IMR-90 (cell line): ENCODE measurements around the gene ANO10. TPM values are rescaled to one million over a fixed set of nuclear protein-coding genes. Genes with fewer than 3 reads are reported as not detected.

Experiments used
- ATAC-seq: fragments of 200-7000 bp; cut with Tn5 transposase; 2 replicates; pipeline ENCODE4 v1.9.1; 2020; ENCODE audit warnings: low read depth, mild to moderate bottlenecking, moderate library complexity
- BruUV-seq: library from RNA; stranded (reverse); fragments of 400-500 nt; replicated peaks from 2 replicates; lab custom pipeline; 2021; lab: Mats Ljungman, UMichigan
- CTCF ChIA-PET: fragments of 300-600 bp; formaldehyde crosslinking; extraction: SDS; loops from one replicate; lab custom pipeline; 2021; ENCODE audit warnings: antibody characterized with exemption; lab: Yijun Ruan, JAX
- POLR2A ChIA-PET: fragments of 300-600 bp; sonication (Branson Sonifier 250); formaldehyde crosslinking; loops from one replicate; lab custom pipeline; 2022; ENCODE audit warnings: antibody characterized with exemption; ENCODE audit not compliant: unreplicated experiment; lab: Charles Lee
- DNase-seq: peaks from one replicate; pipeline ENCODE4 v3.0.0; 2013
- H2AFZ ChIP-seq: replicated peaks from 2 replicates; pipeline ENCODE3; 2013; ENCODE audit warnings: low read length, mild to moderate bottlenecking; ENCODE audit not compliant: poor library complexity
- H2AK5ac ChIP-seq: 2 replicates; pipeline ENCODE4 v1.6.1; 2013; ENCODE audit warnings: low read depth, low read length, inconsistent platforms
- H2AK9ac ChIP-seq: replicated peaks from 2 replicates; pipeline ENCODE3; 2013; ENCODE audit warnings: mild to moderate bottlenecking, low read depth, low read length, moderate library complexity; ENCODE audit not compliant: poor library complexity
- H2BK120ac ChIP-seq: 2 replicates; pipeline ENCODE4 v1.6.1; 2013; ENCODE audit warnings: low read depth, low read length, inconsistent platforms
- H2BK15ac ChIP-seq: 3 replicates; pipeline ENCODE4 v1.6.1; 2013; ENCODE audit warnings: low read depth, low read length, inconsistent platforms
- H2BK20ac ChIP-seq: 2 replicates; pipeline ENCODE4 v1.6.1; 2013; ENCODE audit warnings: low read depth, mild to moderate bottlenecking, inconsistent platforms, low read length, moderate library complexity
- H2BK5ac ChIP-seq: 2 replicates; pipeline ENCODE4 v1.6.1; 2013; ENCODE audit warnings: mild to moderate bottlenecking, low read depth, low read length, inconsistent platforms; ENCODE audit not compliant: poor library complexity, severe bottlenecking
- H3K14ac ChIP-seq: replicated peaks from 2 replicates; pipeline ENCODE4 v1.6.1; 2013; ENCODE audit warnings: low read depth, low read length, inconsistent platforms
- H3K18ac ChIP-seq: 2 replicates; pipeline ENCODE4 v1.6.1; 2013; ENCODE audit warnings: low read depth, low read length, control low read depth
- H3K23ac ChIP-seq: 2 replicates; pipeline ENCODE4 v1.6.1; 2013; ENCODE audit warnings: low read depth, low read length, inconsistent platforms
- H3K27ac ChIP-seq: 2 replicates; pipeline ENCODE4 v1.5.1; 2013; ENCODE audit warnings: mild to moderate bottlenecking, control low read depth, low read length; ENCODE audit not compliant: insufficient read depth
- H3K27me3 ChIP-seq: 2 replicates; pipeline ENCODE4 v1.6.1; 2013; ENCODE audit warnings: low read length; ENCODE audit not compliant: control insufficient read depth, insufficient read depth
- H3K36me3 ChIP-seq: 2 replicates; pipeline ENCODE4 v1.6.1; 2013; ENCODE audit warnings: low read length, mixed read lengths; ENCODE audit not compliant: control insufficient read depth, insufficient read depth
- H3K4ac ChIP-seq: 2 replicates; pipeline ENCODE4 v1.6.1; 2013; ENCODE audit warnings: low read depth, low read length, inconsistent platforms
- H3K4me1 ChIP-seq: 2 replicates; pipeline ENCODE4 v1.6.1; 2013; ENCODE audit warnings: low read length, mixed read lengths; ENCODE audit not compliant: control insufficient read depth, insufficient read depth
- H3K4me2 ChIP-seq: 2 replicates; pipeline ENCODE4 v1.6.1; 2013; ENCODE audit warnings: low read depth, mild to moderate bottlenecking, control low read depth, low read length, moderate library complexity
- H3K4me3 ChIP-seq: 2 replicates; pipeline ENCODE4 v1.5.1; 2013; ENCODE audit warnings: low read depth, mild to moderate bottlenecking, control low read depth, low read length, moderate library complexity; ENCODE audit not compliant: insufficient read depth
- H3K56ac ChIP-seq: 2 replicates; pipeline ENCODE4 v1.6.1; 2013; ENCODE audit warnings: low read length, inconsistent platforms; ENCODE audit not compliant: insufficient read depth; ENCODE audit errors: extremely low read depth
- H3K79me1 ChIP-seq, 2 experiments: 2 replicates each; pipeline ENCODE4 v1.6.1; 2013; ENCODE audit warnings: low read length in 2 of 2, inconsistent platforms in 1 of 2, low read depth in 1 of 2
- H3K9ac ChIP-seq: 2 replicates; pipeline ENCODE4 v1.6.1; 2013; ENCODE audit warnings: low read depth, low read length, control low read depth
- H3K9me1 ChIP-seq: 2 replicates; pipeline ENCODE4 v1.6.1; 2013; ENCODE audit warnings: low read length, inconsistent platforms; ENCODE audit not compliant: insufficient read depth
- H3K9me3 ChIP-seq: 2 replicates; pipeline ENCODE4 v1.6.1; 2013; ENCODE audit warnings: low read length; ENCODE audit not compliant: control insufficient read depth, insufficient read depth
- H4K20me1 ChIP-seq: 2 replicates; pipeline ENCODE4 v1.6.1; 2013; ENCODE audit warnings: low read length, inconsistent platforms; ENCODE audit not compliant: insufficient read depth
- H4K5ac ChIP-seq: 2 replicates; pipeline ENCODE4 v1.6.1; 2013; ENCODE audit warnings: mild to moderate bottlenecking, low read depth, low read length, control low read depth
- H4K8ac ChIP-seq, 2 experiments: 2 replicates each; pipeline ENCODE4 v1.6.1; 2013; ENCODE audit warnings: low read depth in 2 of 2, low read length in 2 of 2, control low read depth in 1 of 2, inconsistent platforms in 1 of 2
- H4K91ac ChIP-seq: 2 replicates; pipeline ENCODE4 v1.6.1; 2013; ENCODE audit warnings: low read depth, low read length, inconsistent platforms; ENCODE audit not compliant: insufficient read depth
- MAFK ChIP-seq: IDR thresholded peaks from 2 replicates; pipeline ENCODE4 v1.6.1; 2012; ENCODE audit warnings: low read depth, low read length, improper control_type of control experiment
- RFX5 ChIP-seq: IDR thresholded peaks from 2 replicates; pipeline ENCODE4 v1.8.0; 2012; ENCODE audit warnings: low read depth, mild to moderate bottlenecking, low read length, moderate library complexity
- dilution Hi-C: fragments of 300-500 bp; cut with HindIII; formaldehyde crosslinking; loops from one replicate; pipeline ENCODE4 v1.14.3; 2018; ENCODE audit warnings: low sequenced_read_pairs; ENCODE audit not compliant: unreplicated experiment
- in situ Hi-C: fragments of 300-500 bp; cut with MboI; formaldehyde crosslinking; loops from 3 replicates; pipeline ENCODE4 v1.14.3; 2019; ENCODE audit warnings: low sequenced_read_pairs, inconsistent platforms, mixed read lengths
- intact Hi-C: fragments of 100-400 bp; cut with micrococcal nuclease; formaldehyde crosslinking; loops from 2 replicates; pipeline ENCODE4 v1.10.0; 2022
- polyA plus RNA-seq, 3 experiments: library from polyadenylated mRNA; depleted of rRNA; stranded (reverse); fragments of >200 nt; gene quantifications; 2 replicates each; pipeline ENCODE4 v1.2.3, GENCODE V29; 2012; ENCODE audit warnings: low replicate concordance in 1 of 3
- total RNA-seq: library from RNA; depleted of rRNA; stranded (reverse); fragments of >200 nt; gene quantifications from 2 replicates; pipeline ENCODE4 v1.2.3, GENCODE V29; 2012

ANO10 gene
- total and polyA plus RNA-seq, 2 of the 4 experiments (the other 2 are of a cell fraction), result 28.5 to 41.6 TPM

DNA sequence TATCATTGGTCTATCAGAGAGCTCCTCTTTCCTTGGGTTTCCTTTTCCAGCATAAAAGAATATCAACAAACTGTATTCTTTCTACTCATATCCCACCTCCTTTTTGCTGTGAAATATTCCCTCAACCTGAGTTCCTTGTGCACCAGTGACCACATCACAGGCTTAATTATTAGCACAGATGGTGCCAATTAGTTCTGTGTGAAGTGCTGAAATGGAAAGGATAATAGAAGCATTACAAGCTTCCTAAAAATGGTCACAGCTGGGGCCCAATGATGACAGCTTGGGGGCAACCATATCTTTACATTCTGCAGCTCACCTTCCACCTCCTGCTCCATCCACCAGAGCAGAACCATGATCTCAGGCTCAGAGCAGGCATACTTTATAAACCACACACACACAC is 84.6 kb downstream of the ANO10 start:
- no peak for DNase-seq
- H3K4me3 ChIP-seq, result no peak overlapping the region
- H2BK15ac ChIP-seq, result no peak overlapping the region
- CTCF ChIA-PET, result no interaction called here
- TF ChIP-seq RFX5, result no peak
- TF ChIP-seq MAFK, result no peak
- H2BK120ac ChIP-seq, result no peak overlapping the region
- H3K4me2 ChIP-seq, result no peak overlapping the region
- no peak overlapping the region for H3K4ac ChIP-seq
- H3K23ac ChIP-seq, result no peak overlapping the region
- H2AK9ac ChIP-seq, result no peak overlapping the region
- H2BK5ac ChIP-seq, result no peak overlapping the region
- POLR2A ChIA-PET, result no interaction called here
- peaks cover 4% of the 10 kb centered on the region for H3K36me3 ChIP-seq
- H4K8ac ChIP-seq, result no peak overlapping the region
- peaks cover 11% of the 10 kb centered on the region for H3K4me1 ChIP-seq
- H3K18ac ChIP-seq, result no peak overlapping the region
- no peak overlapping the region for H4K5ac ChIP-seq
- H3K9ac ChIP-seq, result no peak overlapping the region
- H3K27ac ChIP-seq, result no peak overlapping the region
- no peaks in the 10 kb centered on the region for H3K9me3 ChIP-seq
- H2AK5ac ChIP-seq, result no peak overlapping the region
- in situ Hi-C loops, result no loop called here
- no peaks in the 10 kb centered on the region for H4K20me1 ChIP-seq
- no peak overlapping the region for H3K56ac ChIP-seq
- H3K27me3 ChIP-seq, result no peaks in the 10 kb centered on the region
- intact Hi-C loops, result no loop called here
- BruUV-seq, result no TSS peak
- no peak overlapping the region for H2BK20ac ChIP-seq
- dilution Hi-C loops, result no loop called here
- peaks cover 7 to 15% of the 10 kb centered on the region in 2 experiments; a peak in 3 of 4 replicates for H3K79me1 ChIP-seq
- H4K91ac ChIP-seq, result no peak overlapping the region
- H2AFZ ChIP-seq, result no peak overlapping the region
- ATAC-seq, result no peak
- H3K9me1 ChIP-seq, result peaks cover 3% of the 10 kb centered on the region
- no peak overlapping the region for H3K14ac ChIP-seq
